Cerebellar cortex (tissue), 1 donor: ENCODE results near the gene USH2A.

ENCODE experiments used
- DNase-seq: peaks from one replicate; pipeline ENCODE4 v3.0.0-alpha.2; 2015; ENCODE audit warnings: low spot score

Gene USH2A

DNA sequence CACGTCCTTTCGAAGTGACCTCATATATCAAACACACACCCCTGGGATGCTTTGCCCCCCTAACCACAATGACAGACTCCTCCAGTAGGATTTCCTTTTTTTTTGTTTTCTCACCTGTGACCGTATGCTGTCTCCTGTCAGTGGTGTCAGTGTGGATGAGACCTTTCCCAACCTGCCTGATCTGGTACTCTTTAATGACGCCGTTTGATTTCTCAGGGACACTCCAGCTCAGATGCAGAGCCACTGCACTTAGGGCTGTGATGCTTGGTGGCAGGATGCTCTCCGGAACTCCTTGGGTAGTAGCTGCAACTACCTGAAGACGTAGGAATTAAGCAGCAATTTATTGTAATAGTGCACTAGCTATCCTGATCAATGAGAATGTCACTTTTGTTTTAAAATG lies 643.5 kb downstream of the USH2A start:
- no peak for DNase-seq

DNA sequence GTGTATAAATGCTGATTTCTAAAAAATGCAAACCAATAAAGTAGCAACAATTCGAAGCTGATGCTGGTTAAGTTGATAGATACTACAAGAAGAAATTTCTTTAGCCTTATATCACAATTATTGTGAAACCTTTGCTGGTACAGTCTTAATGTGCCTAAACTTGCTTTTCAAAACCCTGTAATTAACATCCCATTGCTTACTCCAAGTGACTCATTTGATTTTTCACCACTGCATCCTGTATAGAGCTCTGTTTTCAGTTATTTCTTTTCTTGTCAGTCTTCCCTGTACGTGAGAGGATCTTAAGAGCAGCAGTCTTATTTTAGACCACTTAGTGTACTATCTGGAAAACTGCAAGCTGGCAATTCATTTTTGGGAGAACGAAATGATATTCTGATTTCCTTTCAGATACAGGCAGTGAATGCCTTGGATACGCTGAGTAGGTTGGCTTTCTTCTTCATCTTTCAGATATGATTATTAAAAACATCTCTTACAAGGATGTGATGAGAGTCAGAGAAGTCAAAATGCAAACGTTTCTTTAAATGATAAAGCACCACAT lies 645.8 kb downstream of the USH2A start:
- no peak for DNase-seq

GRCh38 chr1:215776336-215776735 lies 646.9 kb downstream of the USH2A start:
- DNase-seq, result no peak

DNA sequence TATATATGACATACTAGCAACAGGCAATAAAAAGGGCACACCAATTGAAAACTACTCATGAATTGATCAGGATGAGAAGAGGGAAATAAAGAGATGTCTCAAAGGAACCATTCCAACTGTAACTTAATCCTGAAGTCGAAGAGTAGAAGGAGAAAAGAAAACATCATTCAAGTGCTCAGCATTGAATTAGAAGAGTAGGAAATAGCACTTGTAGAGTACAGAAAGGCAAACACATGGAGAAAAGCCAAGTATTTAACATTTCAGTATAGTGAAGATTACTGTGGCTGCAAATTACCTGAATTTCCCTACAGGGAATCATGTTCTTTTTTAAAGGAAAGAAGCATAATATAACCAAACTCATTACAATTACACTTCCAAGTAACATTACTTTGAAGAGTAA lies 651.1 kb downstream of the USH2A start:
- no peak for DNase-seq

- DNase-seq, result no peak
Observed at GRCh38 chr1:215768303-215768702, 654.9 kb downstream of the USH2A start.

DNA sequence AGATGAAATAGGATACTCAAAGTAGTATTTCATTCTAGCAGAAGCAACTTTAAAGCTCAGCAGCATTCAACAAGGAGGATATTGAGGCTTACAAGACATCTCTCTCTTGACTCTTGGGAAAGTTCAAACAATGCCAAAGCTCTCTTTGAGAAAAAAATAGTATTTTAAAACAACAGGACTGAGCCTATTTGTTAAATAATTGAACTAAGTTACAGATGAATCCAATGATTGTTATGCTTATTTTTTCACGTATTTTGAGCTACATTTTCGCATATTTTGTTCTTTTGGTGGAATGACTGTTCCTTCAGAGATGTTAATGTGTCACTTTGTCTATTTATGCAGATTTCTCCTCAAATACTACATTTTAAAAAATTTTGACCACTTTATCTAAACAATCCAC lies 655.5 kb downstream of the USH2A start:
- no peak for DNase-seq

DNA sequence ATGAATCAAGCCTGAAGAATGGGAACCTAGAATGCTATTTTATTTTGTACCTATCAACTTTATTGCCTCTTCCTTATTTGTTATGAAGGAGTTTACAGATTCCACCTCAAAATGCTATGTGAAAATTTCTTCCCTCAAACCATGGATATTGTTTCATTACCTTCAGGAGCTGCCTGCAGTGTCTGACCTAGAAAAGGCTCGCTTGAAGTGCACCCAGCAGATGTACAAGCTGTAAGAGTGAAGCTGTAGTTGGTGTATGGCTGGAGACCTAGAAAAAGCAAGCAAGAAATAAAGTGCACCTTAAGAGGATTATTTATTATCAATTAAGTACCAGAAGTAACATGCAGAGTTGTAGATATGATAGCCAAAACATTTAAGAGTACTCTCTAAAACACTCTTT lies 656.7 kb downstream of the USH2A start:
- peak; percentile 57 for DNase-seq

DNA sequence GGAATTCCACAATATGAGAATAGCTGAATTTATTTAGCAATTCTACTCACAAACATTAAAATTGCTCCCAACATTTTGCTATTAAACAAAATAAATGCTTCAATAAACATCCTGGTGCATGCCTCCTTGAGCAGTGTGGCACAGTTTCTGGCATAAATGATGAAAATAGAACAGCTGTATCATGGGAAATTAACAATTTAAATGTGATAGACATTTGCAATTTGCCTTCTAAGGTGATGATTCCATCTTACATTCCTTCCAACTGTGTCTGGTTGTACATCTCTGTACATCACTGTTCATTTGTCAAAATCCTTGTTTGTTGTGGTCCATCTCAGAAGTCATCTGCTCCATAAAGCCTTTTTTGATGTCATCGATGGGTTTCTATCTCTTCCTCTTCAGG lies 657.4 kb downstream of the USH2A start:
- DNase-seq, result no peak

- no peak for DNase-seq
Observed at GRCh38 chr1:215761446-215761845, 661.8 kb downstream of the USH2A start.

DNA sequence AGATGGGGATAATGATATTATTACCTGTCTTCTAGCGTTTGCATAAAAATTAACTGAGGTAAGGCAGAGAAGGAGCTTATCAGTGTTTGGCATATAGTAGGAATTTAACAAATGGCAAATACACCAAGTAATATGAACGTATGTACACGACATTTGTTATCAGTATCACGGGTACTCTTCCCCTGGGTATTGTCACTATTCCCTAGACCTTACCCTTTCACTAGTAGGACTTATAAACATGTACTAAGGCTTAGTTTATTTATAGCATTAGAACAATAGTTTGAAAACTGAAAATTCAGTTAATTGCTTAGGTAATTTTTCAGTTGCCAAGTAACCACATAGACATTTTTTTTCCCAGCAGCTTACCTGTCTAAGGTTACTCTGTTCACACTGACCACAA lies 669.1 kb downstream of the USH2A start:
- no peak for DNase-seq

- no peak for DNase-seq
Observed at GRCh38 chr1:215749414-215749813, 673.8 kb downstream of the USH2A start.

- DNase-seq, result no peak
Observed at GRCh38 chr1:215748431-215748830, 674.8 kb downstream of the USH2A start.

DNA sequence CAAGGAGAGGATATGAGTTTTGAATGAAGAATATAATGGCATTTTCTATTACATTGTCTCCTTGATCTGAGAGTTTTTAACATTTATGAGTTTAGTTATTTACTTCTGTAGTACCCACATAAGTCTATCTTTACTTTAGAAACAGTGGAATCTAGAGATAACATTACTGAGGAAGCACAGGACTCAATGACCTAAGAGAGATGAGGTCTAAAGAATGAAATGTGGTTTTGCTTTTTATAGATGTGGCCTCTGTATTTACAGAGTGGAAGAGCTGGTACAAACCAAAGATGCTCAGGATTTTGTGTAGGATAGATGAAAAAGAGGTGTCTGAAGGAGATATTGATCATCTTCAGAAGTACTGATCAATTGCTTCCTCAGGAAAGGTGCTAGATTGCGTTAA lies 678.8 kb downstream of the USH2A start:
- no peak for DNase-seq

GRCh38 chr1:215739025-215739424 lies 684.2 kb downstream of the USH2A start:
- DNase-seq, result no peak

DNA sequence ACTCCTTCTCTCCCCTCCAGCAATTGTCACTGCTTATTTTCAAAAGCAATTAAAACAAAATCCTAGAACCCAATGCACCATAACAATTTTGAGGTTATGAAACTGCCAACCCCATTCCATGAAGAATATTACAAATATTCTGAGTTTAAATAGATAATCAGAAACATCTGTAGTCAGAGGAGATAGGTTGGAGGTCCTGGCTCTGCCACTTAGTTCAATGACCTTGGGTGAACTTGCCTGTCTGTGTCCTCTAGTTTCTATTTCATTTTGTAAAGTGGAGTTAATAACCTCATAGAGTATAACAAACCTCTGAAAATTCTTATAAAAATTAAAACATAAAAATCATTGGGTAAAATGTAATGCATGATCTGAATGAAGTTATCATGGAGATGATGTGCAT lies 691.5 kb downstream of the USH2A start:
- no peak for DNase-seq

DNA sequence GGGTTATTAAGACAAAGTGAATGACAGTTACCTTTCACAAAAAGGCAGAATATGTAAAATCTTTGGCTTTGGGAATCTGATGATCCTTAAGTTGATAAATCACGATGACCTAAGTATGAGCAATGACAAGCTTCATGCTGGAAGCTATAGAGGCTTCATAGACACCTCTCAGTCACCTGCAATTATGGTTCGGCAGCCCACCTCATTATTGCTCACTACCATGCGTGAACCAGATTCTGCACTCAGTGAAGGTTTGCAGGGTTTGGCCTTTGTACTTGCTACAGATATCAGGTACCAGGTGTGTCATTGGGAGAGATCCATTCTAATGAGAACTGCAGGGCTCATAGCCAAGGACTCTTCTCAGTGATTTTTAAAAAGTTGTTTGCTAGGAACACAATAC lies 692.6 kb downstream of the USH2A start:
- DNase-seq, result no peak

DNA sequence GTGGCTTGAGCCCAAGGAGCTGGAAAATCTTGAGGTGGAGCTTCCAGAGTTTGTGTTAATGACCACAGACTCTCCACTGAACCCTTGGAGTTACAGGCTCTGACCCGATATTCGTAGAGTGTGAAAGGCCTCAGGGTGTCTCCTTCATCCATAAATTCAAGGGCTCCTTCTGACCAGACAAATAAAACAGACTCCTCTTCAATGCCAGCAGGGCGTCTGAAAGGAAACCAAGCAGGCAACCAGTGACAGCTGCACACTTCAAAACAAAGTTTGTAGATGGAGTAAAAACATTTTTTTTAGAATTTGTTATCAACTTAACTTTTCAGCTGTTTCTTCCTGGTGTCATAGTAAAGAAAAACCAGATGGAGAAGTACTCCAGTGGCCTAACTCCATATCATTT lies 695.1 kb downstream of the USH2A start:
- no peak for DNase-seq

GRCh38 chr1:215720126-215720525 lies 703.1 kb downstream of the USH2A start:
- DNase-seq, result no peak

DNA sequence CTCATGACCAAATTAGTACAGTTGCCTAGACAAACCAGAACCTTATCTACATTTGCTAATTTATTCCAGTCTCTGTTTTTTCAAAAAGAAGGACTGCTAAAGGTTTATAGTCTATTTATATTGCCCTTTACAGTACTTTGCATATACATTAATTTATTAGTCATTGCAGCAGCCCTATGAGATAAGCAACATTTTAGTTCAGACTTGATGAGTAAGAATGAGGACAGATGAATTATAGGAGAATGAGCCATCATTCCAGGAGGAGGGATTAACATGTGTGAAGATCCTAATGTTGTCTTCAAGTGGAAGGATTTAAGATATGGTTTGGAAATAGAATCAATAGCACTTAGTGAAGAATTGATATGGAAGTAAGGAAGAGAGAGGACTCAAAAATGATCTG lies 703.7 kb downstream of the USH2A start:
- no peak for DNase-seq

DNA sequence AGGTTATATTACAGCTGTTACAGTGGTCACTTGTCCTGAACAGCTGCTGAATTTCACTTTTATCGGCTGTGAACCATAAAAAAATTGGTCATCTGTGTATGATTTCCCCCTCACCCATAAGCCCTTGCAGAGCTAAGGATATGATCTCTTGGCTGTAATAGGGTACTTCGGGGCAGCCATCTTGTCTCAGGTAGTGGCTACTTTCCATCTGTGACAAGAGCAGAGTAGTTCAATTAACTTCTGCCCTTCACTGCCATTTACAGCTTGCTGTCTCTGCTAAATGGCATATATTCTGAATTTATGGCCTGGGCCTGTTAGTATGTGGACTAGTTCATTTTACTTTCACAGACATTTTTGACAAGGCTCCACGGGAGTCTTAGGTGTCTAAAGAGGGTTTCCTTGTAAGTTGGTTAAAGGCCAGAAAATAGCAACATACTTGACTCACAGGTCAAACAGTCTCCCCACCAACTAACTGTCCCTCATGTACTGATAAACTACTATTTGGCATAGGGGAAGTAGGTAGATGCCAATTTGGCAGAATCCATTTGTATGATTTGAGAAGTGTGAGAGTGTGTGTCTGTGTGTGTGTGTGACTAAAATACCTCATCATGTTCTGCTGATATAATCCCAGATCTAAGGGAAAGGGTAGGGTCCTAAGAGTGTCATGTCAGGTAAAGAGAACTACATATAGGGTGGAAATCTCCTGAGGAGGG lies 704.5 kb downstream of the USH2A start:
- DNase-seq, result no peak

GRCh38 chr1:215717677-215718426 lies 705.4 kb downstream of the USH2A start:
- no peak for DNase-seq

GRCh38 chr1:215710899-215711225 lies 712.4 kb downstream of the USH2A start:
- no peak for DNase-seq

GRCh38 chr1:215710036-215710898 lies 713.0 kb downstream of the USH2A start:
- DNase-seq, result peak; percentile 45
